GM21825 (cell line): ENCODE results near the gene SSX2IP.
A peak's percentile ranks its signal among the peaks of the same experiment; 100 is the strongest.

ENCODE experiments used
- ATAC-seq: cut with Tn5 transposase; IDR thresholded peaks from one replicate; pipeline ENCODE4 v1.9.1; 2021; ENCODE audit warnings: mild to moderate bottlenecking, moderate library complexity; ENCODE audit not compliant: unreplicated experiment

Gene SSX2IP

GRCh38 chr1:84709131-84709530 is 18.9 kb upstream of the SSX2IP start:
- no peak for ATAC-seq

- ATAC-seq, result no peak
Measured at GRCh38 chr1:84708031-84708430, 17.8 kb upstream of the SSX2IP start.

GRCh38 chr1:84705513-84705912 is 15.3 kb upstream of the SSX2IP start:
- ATAC-seq, result no peak

GRCh38 chr1:84704872-84705417 is 14.7 kb upstream of the SSX2IP start:
- no peak for ATAC-seq

- ATAC-seq, result no peak
Measured at GRCh38 chr1:84703431-84703830, 13.2 kb upstream of the SSX2IP start.

- no peak for ATAC-seq
Measured at GRCh38 chr1:84702143-84702542, 11.9 kb upstream of the SSX2IP start.

GRCh38 chr1:84701376-84701775 is 11.1 kb upstream of the SSX2IP start:
- no peak for ATAC-seq

GRCh38 chr1:84700070-84700469 is 9.8 kb upstream of the SSX2IP start:
- peak; percentile 78 for ATAC-seq

- no peak for ATAC-seq
Measured at GRCh38 chr1:84698151-84699110, 8.2 kb upstream of the SSX2IP start.

GRCh38 chr1:84693785-84694184 is 3.5 kb upstream of the SSX2IP start:
- ATAC-seq, result no peak

GRCh38 chr1:84693005-84693404 is 2.7 kb upstream of the SSX2IP start:
- no peak for ATAC-seq

- ATAC-seq, result no peak
Measured at GRCh38 chr1:84692391-84692790, 2.1 kb upstream of the SSX2IP start.

- ATAC-seq, result no peak
Measured at GRCh38 chr1:84691122-84691783, 992 bp upstream of the SSX2IP start.

- no peak for ATAC-seq
Measured at GRCh38 chr1:84689514-84690396, 506 bp downstream of the SSX2IP start.

- ATAC-seq, result no peak
Measured at GRCh38 chr1:84688463-84689061, 1.7 kb downstream of the SSX2IP start.

- no peak for ATAC-seq
Measured at GRCh38 chr1:84687714-84688462, 2.4 kb downstream of the SSX2IP start.

- no peak for ATAC-seq
Measured at GRCh38 chr1:84686223-84686622, 4.0 kb downstream of the SSX2IP start.

GRCh38 chr1:84683508-84683907 is 6.8 kb downstream of the SSX2IP start:
- ATAC-seq, result no peak

- ATAC-seq, result no peak
Measured at GRCh38 chr1:84682047-84682446, 8.2 kb downstream of the SSX2IP start.
